PFSK-1 (cell line): ENCODE data around the gene MRPS9.

Experiments used
- POLR2AphosphoS5 ChIP-seq: IDR thresholded peaks from 2 replicates; pipeline ENCODE4 v1.6.1; 2012; ENCODE audit warnings: low read depth, mild to moderate bottlenecking, control low read depth, low read length, moderate library complexity
- SIN3A ChIP-seq: IDR thresholded peaks from 2 replicates; pipeline ENCODE4 v1.6.1; 2012; ENCODE audit warnings: mild to moderate bottlenecking, low read length, moderate library complexity, borderline replicate concordance; ENCODE audit not compliant: insufficient read depth
- TAF1 ChIP-seq: IDR thresholded peaks from 2 replicates; pipeline ENCODE4 v1.6.1; 2012; ENCODE audit warnings: low read length, control low read depth, borderline replicate concordance; ENCODE audit not compliant: insufficient read depth

DNA sequence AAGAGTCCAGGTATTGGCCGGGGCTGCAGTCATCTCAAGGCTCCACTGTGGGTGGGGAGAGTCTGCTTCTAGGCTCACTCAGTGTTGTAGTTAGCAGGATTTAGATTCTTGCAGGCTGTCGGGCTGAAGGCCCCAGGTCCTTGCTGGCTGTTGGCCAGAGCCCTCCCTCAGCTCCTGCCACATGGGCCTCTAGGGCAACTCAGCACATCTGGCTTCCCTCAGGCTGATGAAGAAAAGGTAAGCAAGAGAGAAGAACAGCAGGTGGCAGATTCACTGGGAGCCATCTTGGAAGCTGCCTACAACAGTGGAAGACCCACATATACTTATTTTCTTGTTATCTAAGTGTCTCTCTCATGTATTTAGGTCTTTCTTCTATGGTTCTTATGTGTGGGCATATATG is 4.3 kb downstream of the MRPS9 start:
- no peak for TF ChIP-seq POLR2AphosphoS5
- TF ChIP-seq SIN3A, result no peak
- no peak for TF ChIP-seq TAF1
